SU-DHL-6 (cell line): ENCODE measurements around the gene BRSK2.

Source experiments
- H2AFZ ChIP-seq: fragments of 200-600 bp; sonication (generic); 2 replicates; pipeline ENCODE4 v1.6.1; 2014; ENCODE audit warnings: low read depth, mild to moderate bottlenecking, moderate library complexity, mixed read lengths, antibody characterized with exemption, low read length; ENCODE audit not compliant: severe bottlenecking
- H3F3A ChIP-seq: fragments of 200-600 bp; shearing (Covaris generic); 2 replicates; pipeline ENCODE4 v1.6.0; 2016; ENCODE audit warnings: antibody characterized with exemption, mild to moderate bottlenecking; ENCODE audit not compliant: insufficient read depth
- H3K27ac ChIP-seq: fragments of 200-600 bp; sonication (generic); 2 replicates; pipeline ENCODE4 v1.5.1; 2016; ENCODE audit warnings: low read depth, mild to moderate bottlenecking, low read length, moderate library complexity, mixed read lengths
- H3K27me3 ChIP-seq: fragments of 200-600 bp; sonication (generic), shearing (Covaris generic); 2 replicates; pipeline ENCODE4 v1.6.0; 2014; ENCODE audit warnings: mild to moderate bottlenecking, low read length
- H3K36me3 ChIP-seq: fragments of 200-600 bp; sonication (generic); 2 replicates; pipeline ENCODE4 v1.6.1; 2014; ENCODE audit warnings: mild to moderate bottlenecking, low read length, mixed read lengths
- H3K4me2 ChIP-seq: fragments of 300-600, 200-600 bp; shearing (Covaris generic), sonication (generic); 2 replicates; pipeline ENCODE4 v1.6.0; 2014; ENCODE audit warnings: low read length, low read depth, mild to moderate bottlenecking; ENCODE audit not compliant: poor library complexity, severe bottlenecking
- H3K4me3 ChIP-seq: fragments of 200-600 bp; sonication (generic); 2 replicates; pipeline ENCODE4 v1.5.1; 2014; ENCODE audit warnings: antibody characterized with exemption, low read length, mild to moderate bottlenecking, mixed read lengths; ENCODE audit not compliant: insufficient read depth, poor library complexity, severe bottlenecking
- H3K79me2 ChIP-seq: fragments of 200-600 bp; sonication (generic); 2 replicates; pipeline ENCODE4 v1.6.1; 2014; ENCODE audit warnings: mild to moderate bottlenecking, low read length, moderate library complexity; ENCODE audit not compliant: insufficient read depth
- H3K9ac ChIP-seq: fragments of 200-600 bp; sonication (generic); 2 replicates; pipeline ENCODE4 v1.7.0; 2014; ENCODE audit warnings: mild to moderate bottlenecking, low read length
- H3K9me2 ChIP-seq: fragments of 200-600 bp; sonication (generic); replicated peaks from 2 replicates; pipeline ENCODE4 v1.6.1; 2014; ENCODE audit warnings: low read length; ENCODE audit not compliant: insufficient read depth
- H3K9me3 ChIP-seq: fragments of 200-600 bp; sonication (generic); 2 replicates; pipeline ENCODE4 v1.6.1; 2014; ENCODE audit warnings: low read length, mixed read lengths; ENCODE audit not compliant: insufficient read depth
- H4K20me1 ChIP-seq: fragments of 200-600 bp; sonication (generic); 2 replicates; pipeline ENCODE4 v1.6.1; 2014; ENCODE audit warnings: low read depth, mild to moderate bottlenecking, antibody characterized with exemption, low read length, moderate library complexity, mixed read lengths
- EZH2phosphoT487 ChIP-seq: fragments of 200-600 bp; sonication (generic), shearing (Covaris generic); conservative IDR thresholded peaks from 2 replicates; pipeline ENCODE4 v1.6.1; 2018; ENCODE audit warnings: mild to moderate bottlenecking, antibody characterized with exemption, low read length, moderate library complexity, mixed read lengths
- TF ChIP-seq, protein P1 (sequence below): fragments of 200-600 bp; sonication (generic); IDR thresholded peaks from one replicate; pipeline ENCODE4 v1.5.1; 2017; ENCODE audit warnings: antibody characterized with exemption, mild to moderate bottlenecking, low read length, moderate library complexity; ENCODE audit not compliant: insufficient read depth, poor library complexity, severe bottlenecking

BRSK2 gene

DNA sequence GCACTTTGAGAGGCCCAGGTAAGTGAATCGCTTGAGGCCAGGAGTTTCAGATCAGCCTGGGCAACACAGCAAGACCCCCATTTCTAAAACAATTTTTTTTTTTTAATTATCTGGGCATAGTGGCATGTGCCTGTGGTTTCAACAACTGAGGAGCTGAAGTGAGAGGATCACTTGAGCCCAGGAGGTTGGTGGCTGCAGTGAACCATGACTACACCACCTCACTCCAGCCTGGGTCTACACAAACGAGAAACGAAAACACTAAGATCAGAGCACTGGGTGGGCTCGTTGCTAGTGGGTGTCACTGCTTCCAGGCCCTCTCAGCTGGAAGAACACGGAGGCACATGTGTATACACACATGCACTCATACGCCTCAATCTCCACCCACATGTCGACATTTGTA lies 100.9 kb downstream of the BRSK2 start:
- H3K36me3 ChIP-seq, result no peaks in the 10 kb centered on the region
- H3K9me2 ChIP-seq, result no peaks in the 10 kb centered on the region
- no peaks in the 10 kb centered on the region for H3F3A ChIP-seq
- no peak for TF ChIP-seq EZH2phosphoT487
- TF ChIP-seq, protein P1, sequence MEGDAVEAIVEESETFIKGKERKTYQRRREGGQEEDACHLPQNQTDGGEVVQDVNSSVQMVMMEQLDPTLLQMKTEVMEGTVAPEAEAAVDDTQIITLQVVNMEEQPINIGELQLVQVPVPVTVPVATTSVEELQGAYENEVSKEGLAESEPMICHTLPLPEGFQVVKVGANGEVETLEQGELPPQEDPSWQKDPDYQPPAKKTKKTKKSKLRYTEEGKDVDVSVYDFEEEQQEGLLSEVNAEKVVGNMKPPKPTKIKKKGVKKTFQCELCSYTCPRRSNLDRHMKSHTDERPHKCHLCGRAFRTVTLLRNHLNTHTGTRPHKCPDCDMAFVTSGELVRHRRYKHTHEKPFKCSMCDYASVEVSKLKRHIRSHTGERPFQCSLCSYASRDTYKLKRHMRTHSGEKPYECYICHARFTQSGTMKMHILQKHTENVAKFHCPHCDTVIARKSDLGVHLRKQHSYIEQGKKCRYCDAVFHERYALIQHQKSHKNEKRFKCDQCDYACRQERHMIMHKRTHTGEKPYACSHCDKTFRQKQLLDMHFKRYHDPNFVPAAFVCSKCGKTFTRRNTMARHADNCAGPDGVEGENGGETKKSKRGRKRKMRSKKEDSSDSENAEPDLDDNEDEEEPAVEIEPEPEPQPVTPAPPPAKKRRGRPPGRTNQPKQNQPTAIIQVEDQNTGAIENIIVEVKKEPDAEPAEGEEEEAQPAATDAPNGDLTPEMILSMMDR, result no peak
- no peak overlapping the region for H3K27ac ChIP-seq
- no peaks in the 10 kb centered on the region for H3K9me3 ChIP-seq
- H4K20me1 ChIP-seq, result peaks cover 23% of the 10 kb centered on the region; the same call in 1 of the 2 replicates
- peaks cover 46% of the 10 kb centered on the region for H3K79me2 ChIP-seq
- no peak overlapping the region for H3K4me2 ChIP-seq
- H3K9ac ChIP-seq, result no peak overlapping the region
- H3K4me3 ChIP-seq, result no peak overlapping the region
- no peak overlapping the region for H2AFZ ChIP-seq
- H3K27me3 ChIP-seq, result no peaks in the 10 kb centered on the region

DNA sequence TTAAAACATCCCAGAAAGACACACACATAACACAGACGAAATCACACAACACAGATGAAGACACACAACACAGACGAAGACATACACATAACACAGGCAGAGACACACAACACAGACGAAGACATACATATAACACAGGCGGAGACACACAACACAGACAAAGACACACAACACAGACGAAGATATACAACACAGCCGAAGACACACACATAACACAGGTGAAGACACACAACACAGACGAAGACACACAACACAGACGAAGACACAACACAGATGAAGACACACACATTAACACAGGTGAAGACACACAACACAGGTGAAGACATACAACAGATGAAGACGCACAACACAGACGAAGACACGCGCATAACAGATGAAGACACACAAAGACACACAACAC lies 101.6 kb downstream of the BRSK2 start:
- Histone ChIP-seq H3K9ac (no peak overlapping the region), H3F3A (no peaks in the 10 kb centered on the region), H3K27me3 (no peaks in the 10 kb centered on the region), H4K20me1 (peaks cover 30% of the 10 kb centered on the region; the same call in 1 of the 2 replicates), H3K9me3 (no peaks in the 10 kb centered on the region), H3K4me2 (no peak overlapping the region), H3K79me2 (peaks cover 54% of the 10 kb centered on the region), H3K9me2 (no peaks in the 10 kb centered on the region), H3K27ac (no peak overlapping the region), H3K36me3 (no peaks in the 10 kb centered on the region), H2AFZ (no peak overlapping the region), H3K4me3 (no peak overlapping the region)
- TF ChIP-seq, protein P1, result no peak
- no peak for TF ChIP-seq EZH2phosphoT487

DNA sequence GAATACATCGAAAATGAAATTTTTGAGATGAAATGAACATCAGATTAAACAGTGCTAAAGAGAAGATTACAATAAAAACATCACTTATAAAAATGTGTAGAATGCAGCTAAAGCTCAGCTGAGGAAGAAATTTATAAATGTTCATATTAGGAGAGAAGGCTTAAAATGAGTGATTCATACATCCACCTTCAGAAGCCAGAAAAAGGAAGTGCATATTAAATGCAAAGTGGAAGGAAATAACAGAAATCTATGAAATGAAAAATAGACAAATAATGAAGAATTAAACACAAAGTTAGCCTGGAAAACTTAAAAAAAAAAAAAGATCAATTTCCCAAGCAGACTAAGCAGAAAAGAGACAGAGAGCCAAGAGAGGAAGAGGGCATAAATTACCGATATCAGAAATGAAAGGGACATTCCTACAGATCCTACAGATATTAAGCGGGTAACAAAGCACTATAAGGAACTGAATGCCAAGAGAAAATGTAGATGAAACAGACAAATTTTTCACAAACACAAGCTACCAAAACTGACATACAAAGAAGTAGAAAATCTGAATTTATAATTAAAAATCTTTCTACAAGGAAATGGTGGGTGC lies 104.0 kb downstream of the BRSK2 start:
- Histone ChIP-seq H3K27ac (no peak overlapping the region), H3K9me2 (no peaks in the 10 kb centered on the region), H2AFZ (no peak overlapping the region), H3K4me3 (no peak overlapping the region), H3K9ac (no peak overlapping the region), H3K4me2 (no peak overlapping the region), H3K36me3 (no peaks in the 10 kb centered on the region), H4K20me1 (peaks cover 44% of the 10 kb centered on the region; the same call in 1 of the 2 replicates), H3K27me3 (no peaks in the 10 kb centered on the region), H3K79me2 (peaks cover 60% of the 10 kb centered on the region), H3F3A (no peaks in the 10 kb centered on the region), H3K9me3 (no peaks in the 10 kb centered on the region)
- TF ChIP-seq, protein P1, result no peak
- TF ChIP-seq EZH2phosphoT487, result no peak
